NCI-H446 (cell line): ENCODE results near the gene EIF5B.
A peak's percentile ranks its signal among the peaks of the same experiment; 100 is the strongest.

Experiments used
- DNase-seq, 2 experiments: peaks; one replicate each; lab custom pipeline; 2025; lab: John Stamatoyannopoulos, UW

The EIF5B gene

DNA sequence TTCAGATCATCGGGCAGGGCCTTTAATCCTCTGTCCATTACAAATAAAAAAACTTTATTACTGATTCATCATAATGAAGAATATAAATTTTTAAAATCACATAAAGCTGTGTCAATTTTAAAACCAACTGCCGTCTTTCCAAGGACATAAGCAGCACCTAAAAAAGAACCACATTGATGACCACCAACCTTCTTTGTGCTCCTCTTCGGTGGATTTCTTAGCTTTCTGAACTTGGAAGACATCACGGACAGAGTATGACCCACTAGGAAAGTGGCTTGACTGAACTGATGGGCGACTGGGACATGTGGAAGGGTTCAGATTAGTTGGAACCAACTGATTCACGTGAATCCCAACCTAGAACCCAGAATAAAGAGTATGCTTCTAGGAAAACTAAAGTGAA is 68.9 kb downstream of the EIF5B start:
- DNase-seq: no peak

DNA sequence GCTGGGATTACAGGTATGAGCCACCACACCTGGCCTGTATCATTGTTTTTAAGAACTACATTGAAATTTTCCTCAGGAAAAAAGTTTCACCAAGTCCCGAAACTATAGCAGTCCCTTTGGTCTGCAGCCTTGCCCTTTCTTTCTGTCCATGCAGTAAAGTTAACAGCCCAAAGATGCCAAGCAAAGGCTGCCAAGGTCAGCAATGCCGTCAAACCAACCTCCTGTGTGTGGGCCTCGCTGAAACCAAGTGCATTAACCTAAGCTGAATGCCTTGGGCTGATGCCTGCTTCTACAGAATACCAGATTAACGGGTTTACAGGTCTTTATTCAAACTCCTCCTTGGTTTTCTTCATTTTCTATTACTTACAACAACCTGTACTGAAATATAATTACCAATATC is 73.1 kb downstream of the EIF5B start:
- no peak for DNase-seq

DNA sequence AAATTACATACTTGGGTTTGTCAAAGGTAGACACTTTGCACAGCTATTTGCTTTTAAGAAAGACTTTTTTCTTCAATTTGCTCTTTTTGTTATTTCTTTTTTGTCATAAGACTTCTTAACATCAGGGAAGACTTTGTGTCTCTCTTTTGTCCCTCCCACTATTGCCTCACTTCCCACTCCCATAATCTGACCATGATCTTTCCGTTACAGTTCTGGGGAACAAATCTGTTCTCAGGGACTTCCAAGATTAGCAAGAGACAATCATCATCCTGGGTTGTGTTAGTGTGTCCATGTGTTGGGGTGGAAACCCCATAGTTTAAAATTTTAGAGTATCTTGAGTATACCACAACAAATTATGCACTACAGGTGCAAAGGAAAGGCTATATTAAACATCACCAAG is 77.4 kb downstream of the EIF5B start:
- no peak for DNase-seq

- DNase-seq: no peak
Measured at GRCh38 chr2:99417396-99417795, 80.2 kb downstream of the EIF5B start.

DNA sequence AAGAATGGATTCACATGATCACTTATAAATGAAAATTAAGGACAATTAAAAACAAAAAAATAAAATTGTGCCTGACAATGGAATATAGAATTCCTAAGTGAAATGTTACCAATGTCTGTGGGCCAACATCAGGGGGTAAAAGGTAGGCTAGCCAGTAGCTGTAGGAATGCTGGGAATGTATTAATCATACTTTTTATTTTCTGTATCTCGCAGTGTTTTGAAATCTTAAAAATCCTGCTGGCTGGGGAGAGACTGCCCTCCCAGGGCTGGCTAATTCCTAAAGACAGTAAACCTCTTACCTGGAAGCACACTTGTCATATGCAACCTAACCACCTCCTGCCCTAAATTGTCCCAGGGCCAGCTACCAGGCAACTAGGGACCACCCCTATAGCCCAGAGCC is 82.8 kb downstream of the EIF5B start:
- DNase-seq: no peak

DNA sequence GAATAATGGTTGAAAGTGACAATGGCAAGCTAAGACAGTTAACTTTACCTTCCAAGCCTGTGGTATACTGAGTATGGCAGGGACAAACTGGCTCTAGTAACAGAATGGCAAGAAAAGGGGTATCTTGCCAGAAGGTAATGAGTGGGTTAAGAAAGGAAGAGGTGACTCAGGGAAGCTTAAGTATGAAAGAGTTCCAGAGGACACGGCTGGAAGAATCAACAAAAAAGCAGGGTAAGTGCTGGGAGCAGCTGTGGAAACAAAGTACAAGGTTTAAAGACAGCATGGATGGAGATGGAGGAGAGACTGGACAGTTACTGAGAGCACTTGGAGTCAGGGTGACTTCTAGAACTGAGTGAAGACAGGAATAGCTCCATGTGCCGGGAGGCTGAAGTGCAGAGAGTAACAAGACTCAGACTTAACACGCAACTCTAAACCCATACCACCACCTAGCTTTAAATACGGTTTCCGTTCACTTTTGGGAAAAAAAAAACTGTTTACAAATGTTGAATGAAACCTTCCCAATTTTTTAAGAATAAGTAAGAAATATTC is 83.6 kb downstream of the EIF5B start:
- no peak for DNase-seq

DNA sequence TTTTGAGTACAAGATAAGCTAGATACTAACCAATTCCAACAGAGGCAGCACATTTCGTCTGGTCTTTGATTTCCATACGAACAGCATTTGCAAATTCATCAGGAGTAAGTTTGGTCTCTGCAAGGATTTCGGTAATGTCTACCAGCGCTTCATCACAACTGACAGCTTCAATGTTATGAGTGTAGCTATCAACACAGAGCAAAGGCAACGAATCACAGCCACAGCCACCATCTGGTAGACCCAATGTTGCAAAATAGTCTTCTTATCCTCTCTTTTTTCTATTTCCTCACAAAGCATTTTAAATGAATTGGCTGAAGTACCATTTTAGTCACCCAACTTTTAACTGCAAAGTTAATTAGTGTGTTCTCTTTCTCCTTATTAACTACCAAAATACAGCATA is 84.3 kb downstream of the EIF5B start:
- no peak for DNase-seq

DNA sequence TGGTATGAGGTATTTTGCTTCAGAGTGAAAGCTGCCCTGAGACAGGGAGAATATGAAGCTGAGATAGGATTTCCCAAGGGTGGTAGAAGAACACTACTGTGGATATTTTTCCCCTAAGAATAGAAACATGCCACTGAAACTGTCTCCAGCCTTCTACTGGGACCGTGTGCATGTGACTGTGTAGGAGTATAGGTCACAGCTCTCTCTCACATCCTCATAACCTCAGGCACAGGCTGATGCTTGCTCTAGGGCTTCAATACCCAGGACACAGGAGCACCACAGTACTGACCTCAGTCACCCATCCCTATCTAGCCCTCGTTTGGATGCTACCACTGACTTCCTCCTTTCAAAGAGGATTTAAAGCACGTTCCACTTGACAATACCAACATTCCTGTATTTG is 85.4 kb downstream of the EIF5B start:
- DNase-seq: no peak

DNA sequence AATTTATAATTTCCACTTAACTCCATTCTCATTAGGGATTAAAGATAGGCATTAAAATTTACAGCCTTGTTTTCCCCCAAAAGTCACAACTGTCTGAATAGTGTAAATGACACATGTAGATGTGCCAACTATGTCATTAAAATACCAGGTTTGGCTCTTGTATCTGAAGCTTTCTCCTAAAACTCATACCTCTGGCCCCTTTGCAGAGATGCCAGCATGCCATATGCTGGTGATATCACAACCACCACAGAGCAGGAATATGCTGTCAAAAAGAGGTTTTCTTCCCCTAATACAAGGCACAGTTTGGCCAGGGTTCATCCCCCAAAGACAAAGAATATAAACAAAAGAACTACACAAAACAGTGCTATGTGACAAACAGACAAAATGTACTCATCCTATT is 87.2 kb downstream of the EIF5B start:
- peak in 1 of 2 experiments; percentile 20 for DNase-seq

DNA sequence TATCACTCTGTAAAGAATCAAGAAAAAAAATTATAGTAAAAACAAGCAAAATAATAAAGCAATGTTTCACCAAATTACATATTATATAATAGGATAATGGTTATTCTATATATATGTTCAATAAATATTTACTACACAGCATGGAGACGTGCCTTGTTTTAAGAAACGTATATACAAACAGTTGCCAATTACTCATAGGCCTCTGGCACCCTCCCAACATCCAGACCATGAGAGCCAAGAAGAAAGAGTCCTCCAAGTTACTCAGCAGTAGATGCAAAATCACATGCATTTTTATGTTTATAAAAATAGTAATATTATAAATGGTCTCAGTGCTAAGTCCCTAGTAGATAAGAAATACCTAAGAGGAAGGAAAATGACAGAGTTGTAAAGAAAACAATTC is 87.8 kb downstream of the EIF5B start:
- DNase-seq: peak; percentile 6 to 74

DNA sequence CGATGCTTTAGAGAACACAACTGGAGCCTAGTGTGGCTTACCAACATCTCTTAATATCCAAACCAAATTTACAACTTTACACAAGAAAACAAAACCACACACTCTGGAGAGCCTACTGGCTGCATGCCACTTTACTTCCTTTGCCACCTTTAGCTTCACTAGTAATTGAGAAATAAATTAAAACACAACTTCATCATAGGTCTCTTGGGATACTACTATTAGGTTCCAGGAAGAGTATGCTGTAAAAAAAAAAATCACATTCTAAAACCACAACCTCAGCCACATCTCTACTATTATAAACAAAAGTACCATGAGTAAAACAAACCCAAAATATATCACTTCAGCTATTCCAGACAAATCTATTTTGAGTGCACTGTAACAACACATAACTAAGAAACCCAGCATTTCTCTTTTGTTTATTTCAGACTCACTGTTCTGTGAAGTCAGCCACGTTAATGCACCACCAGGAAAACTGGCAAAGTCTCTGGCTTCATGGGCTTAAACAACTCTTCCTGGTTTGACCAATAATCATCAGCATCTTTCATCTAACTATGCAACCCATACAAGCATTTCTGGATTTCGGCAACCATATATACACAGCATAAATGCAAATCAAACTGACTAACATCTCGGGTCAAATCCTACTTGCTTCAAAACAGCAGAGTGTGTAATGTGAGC is 93.6 kb downstream of the EIF5B start:
- no peak for DNase-seq

DNA sequence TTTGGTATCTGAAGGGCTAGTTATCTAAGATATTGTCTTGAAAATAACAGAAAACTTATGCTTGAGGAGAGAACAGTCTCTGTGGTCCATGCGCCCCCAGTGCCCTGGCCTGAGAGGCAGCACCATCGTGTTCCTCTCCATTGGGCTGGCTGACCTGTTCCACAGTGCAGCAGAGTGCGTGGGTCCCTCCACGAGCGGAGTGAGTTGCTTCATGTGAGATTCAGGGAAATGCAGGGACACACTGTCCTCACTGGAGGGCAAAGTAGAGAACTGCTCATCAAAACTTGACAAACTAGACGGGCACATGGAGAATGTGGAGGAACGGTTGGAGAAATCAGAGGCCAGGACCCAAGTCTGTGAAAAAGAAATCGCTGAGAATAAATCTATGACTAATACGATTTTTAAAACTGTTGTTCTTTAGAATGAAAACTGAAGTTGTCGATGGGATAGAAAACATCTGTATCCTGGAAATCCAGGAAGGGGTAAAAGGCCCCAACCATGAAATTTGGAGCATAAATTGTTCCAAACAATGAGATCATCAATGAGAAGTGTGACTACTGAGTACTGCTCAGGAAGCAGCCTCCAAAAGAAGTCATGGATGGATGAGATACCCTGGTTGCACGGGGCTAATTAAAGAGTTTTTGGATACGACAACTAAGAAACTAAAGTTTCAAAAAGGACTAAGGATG is 94.5 kb downstream of the EIF5B start:
- DNase-seq: no peak

- DNase-seq: no peak
Measured at GRCh38 chr2:99433340-99433739, 96.2 kb downstream of the EIF5B start.

- DNase-seq: no peak
Measured at GRCh38 chr2:99436874-99437273, 99.7 kb downstream of the EIF5B start.

DNA sequence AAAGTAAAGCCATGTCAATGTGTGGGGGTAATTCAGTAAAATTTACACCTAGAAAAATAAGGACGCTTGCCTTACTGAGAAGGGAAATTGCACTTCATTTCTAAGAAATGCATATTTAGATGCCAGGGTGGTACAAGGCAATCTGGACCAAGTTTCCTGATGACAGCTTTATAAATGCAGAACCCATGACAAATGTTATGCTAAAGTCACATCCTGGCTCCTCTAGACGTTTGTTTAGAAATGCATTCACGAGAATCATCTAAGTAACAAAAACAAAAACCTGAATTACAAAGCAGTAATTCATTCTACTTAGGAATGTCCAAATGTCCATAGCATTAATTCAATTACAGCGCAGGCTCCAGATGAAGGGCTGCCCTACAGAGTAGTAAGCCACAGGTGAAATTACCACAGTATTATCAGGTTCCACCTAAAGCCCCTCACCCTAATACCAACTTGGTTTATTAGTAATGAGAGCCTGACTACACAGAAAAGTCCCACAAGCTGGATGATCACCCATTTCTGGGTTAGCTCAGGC is 102.8 kb downstream of the EIF5B start:
- DNase-seq: no peak

DNA sequence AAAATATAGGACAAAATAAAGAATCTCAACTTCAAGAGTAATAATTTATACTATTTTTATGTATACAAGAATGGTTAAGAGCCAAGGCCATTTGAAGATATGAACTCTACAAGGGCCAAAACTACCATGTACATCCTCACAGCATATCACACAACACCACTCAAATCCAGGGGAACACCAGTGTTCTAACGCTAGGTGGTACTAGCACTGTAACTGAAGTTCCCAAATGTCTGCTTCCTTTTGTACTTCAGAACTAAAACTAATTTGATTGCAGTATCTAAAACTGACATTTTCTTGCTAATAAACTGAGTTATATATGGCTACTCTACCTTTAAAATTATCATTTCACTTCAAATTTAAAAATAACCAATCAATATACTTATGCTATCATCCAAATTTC is 105.6 kb downstream of the EIF5B start:
- DNase-seq: no peak

GRCh38 chr2:99444222-99444621 is 107.0 kb downstream of the EIF5B start:
- no peak for DNase-seq

DNA sequence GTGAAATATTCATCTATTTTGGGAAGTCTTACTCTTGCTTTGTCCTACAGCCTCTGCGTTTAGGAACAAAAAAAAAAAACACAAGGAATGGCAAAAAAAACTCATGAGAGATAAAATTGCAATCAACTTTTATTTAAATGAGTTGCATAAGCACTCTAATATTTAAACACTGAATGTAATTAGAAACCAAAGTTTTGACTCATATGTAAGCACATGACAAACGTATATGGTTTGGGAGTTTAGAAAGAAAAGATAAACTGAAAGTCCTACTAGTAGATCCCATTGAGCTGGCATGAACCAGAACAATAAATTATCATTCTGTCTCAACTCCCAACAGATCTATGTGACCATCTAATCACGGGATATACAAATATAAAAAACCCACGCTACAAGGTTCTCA is 107.9 kb downstream of the EIF5B start:
- no peak for DNase-seq

DNA sequence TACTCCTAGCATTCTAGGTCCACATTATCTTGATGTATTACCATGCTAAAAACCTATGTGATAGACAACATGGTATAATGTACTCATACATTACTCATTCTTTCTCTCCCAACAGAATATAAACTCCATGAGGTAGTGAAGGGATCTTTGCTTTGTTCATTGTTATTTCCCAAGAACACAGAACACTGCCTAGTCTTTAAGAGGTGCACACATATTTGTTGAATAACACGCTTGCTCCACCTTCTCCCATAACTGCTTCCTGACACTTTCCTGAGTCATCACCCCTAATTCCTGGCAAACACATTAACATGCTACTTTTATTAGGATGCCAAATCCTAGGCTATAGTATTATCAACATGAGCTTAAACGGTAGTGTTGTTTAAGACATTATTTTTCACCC is 111.4 kb downstream of the EIF5B start:
- no peak for DNase-seq

GRCh38 chr2:99450199-99450598 is 113.0 kb downstream of the EIF5B start:
- DNase-seq: no peak
